WTC11 (cell line): Measurements from ENCODE around the gene LGALS9. TPM values are rescaled to one million over a fixed set of nuclear protein-coding genes. Genes with fewer than 3 reads are reported as not detected.

Experiments used
- ATAC-seq: fragments of 200-7000 bp; cut with Tn5 transposase; 2 replicates; pipeline ENCODE4 v1.10.0; 2021; ENCODE audit warnings: mild to moderate bottlenecking, moderate library complexity
- CTCF ChIA-PET: fragments of 300-600 bp; sonication (Branson Sonifier 250); formaldehyde crosslinking; loops from one replicate; lab custom pipeline; 2021; ENCODE audit warnings: antibody characterized with exemption; lab: Charles Lee
- POLR2A ChIA-PET: fragments of 350-600 bp; sonication (Branson Sonifier 250); formaldehyde crosslinking; loops from one replicate; lab custom pipeline; 2021; ENCODE audit warnings: antibody characterized with exemption; lab: Charles Lee
- DNase-seq: peaks from one replicate; pipeline ENCODE4 v3.0.0; 2021; ENCODE audit warnings: low spot score
- H3K27ac Mint-ChIP-seq: 2 replicates; pipeline ENCODE4 v1.8.0; 2021; ENCODE audit warnings: mixed read lengths
- H3K27me3 Mint-ChIP-seq: 2 replicates; pipeline ENCODE4 v1.8.0; 2021; ENCODE audit warnings: low read depth, mild to moderate bottlenecking, moderate library complexity, mixed read lengths
- H3K36me3 Mint-ChIP-seq: 2 replicates; pipeline ENCODE4 v1.8.0; 2021; ENCODE audit warnings: mixed read lengths
- H3K4me1 Mint-ChIP-seq: 2 replicates; pipeline ENCODE4 v1.8.0; 2022; ENCODE audit warnings: mixed read lengths
- H3K4me3 Mint-ChIP-seq: 2 replicates; pipeline ENCODE4 v1.8.0; 2021; ENCODE audit warnings: mild to moderate bottlenecking, moderate library complexity, mixed read lengths
- H3K9me3 Mint-ChIP-seq: 2 replicates; pipeline ENCODE4 v1.8.0; 2021; ENCODE audit warnings: mixed read lengths
- EMX1 ChIP-seq: fragments of 250-450 bp; sonication (Bioruptor Pico); IDR thresholded peaks from 2 replicates; pipeline ENCODE4 v1.8.0; 2021; ENCODE audit warnings: mild to moderate bottlenecking
- FOXJ3 ChIP-seq: sonication (generic); formaldehyde crosslinking; IDR thresholded peaks from 2 replicates; pipeline ENCODE4 v1.9.0; 2021; ENCODE audit warnings: missing genetic modification reagents, mild to moderate bottlenecking, borderline replicate concordance
- KAT7 ChIP-seq: sonication (generic); formaldehyde crosslinking; IDR thresholded peaks from 2 replicates; pipeline ENCODE4 v1.8.1; 2023; ENCODE audit warnings: missing genetic modification reagents, mild to moderate bottlenecking, borderline replicate concordance
- NFATC4 ChIP-seq: fragments of 250-450 bp; sonication (Bioruptor Pico); IDR thresholded peaks from 2 replicates; pipeline ENCODE4 v1.9.0; 2021; ENCODE audit warnings: mild to moderate bottlenecking
- NFYB ChIP-seq: sonication (generic); formaldehyde crosslinking; conservative IDR thresholded peaks from 2 replicates; pipeline ENCODE4 v1.8.0; 2022; ENCODE audit warnings: low read depth, missing genetic modification reagents
- NR2C2 ChIP-seq: sonication (generic); formaldehyde crosslinking; IDR thresholded peaks from 2 replicates; pipeline ENCODE4 v1.8.0; 2022; ENCODE audit warnings: mild to moderate bottlenecking, missing genetic modification reagents
- RORB ChIP-seq: fragments of 250-450 bp; sonication (Bioruptor Pico); IDR thresholded peaks from 2 replicates; pipeline ENCODE4 v1.9.0; 2021; ENCODE audit warnings: mild to moderate bottlenecking
- SMAD3 ChIP-seq: sonication (generic); formaldehyde crosslinking; IDR thresholded peaks from 2 replicates; pipeline ENCODE4 v1.8.0; 2022; ENCODE audit warnings: missing genetic modification reagents, mild to moderate bottlenecking, borderline replicate concordance
- SOX15 ChIP-seq: fragments of 250-450 bp; sonication (Bioruptor Pico); IDR thresholded peaks from 2 replicates; pipeline ENCODE4 v1.9.0; 2021; ENCODE audit warnings: mild to moderate bottlenecking
- TCF7 ChIP-seq: sonication (generic); formaldehyde crosslinking; IDR thresholded peaks from 2 replicates; pipeline ENCODE4 v1.8.0; 2022; ENCODE audit warnings: mild to moderate bottlenecking, low read depth, missing genetic modification reagents, moderate library complexity
- ZNF121 ChIP-seq: sonication (generic); formaldehyde crosslinking; IDR thresholded peaks from 2 replicates; pipeline ENCODE4 v1.8.0; 2023; ENCODE audit warnings: missing genetic modification reagents
- ZNF219 ChIP-seq: sonication (generic); formaldehyde crosslinking; IDR thresholded peaks from 2 replicates; pipeline ENCODE4 v1.8.0; 2023; ENCODE audit warnings: missing genetic modification reagents, mild to moderate bottlenecking, borderline replicate concordance
- ZNF232 ChIP-seq: sonication (generic); formaldehyde crosslinking; IDR thresholded peaks from 2 replicates; pipeline ENCODE4 v1.8.0; 2022; ENCODE audit warnings: mild to moderate bottlenecking, missing genetic modification reagents
- ZNF317 ChIP-seq: sonication (generic); formaldehyde crosslinking; IDR thresholded peaks from 2 replicates; pipeline ENCODE4 v1.8.1; 2023; ENCODE audit warnings: low read depth, mild to moderate bottlenecking, moderate library complexity, missing genetic modification reagents, borderline replicate concordance
- total RNA-seq: library from RNA; stranded (reverse); gene quantifications from 3 replicates; pipeline ENCODE4 v1.2.3, GENCODE V29; 2021
- TF ChIP-seq, protein P1 (sequence below): fragments of 250-450 bp; sonication (Bioruptor Pico); conservative IDR thresholded peaks from 2 replicates; pipeline ENCODE4 v1.9.0; 2021; ENCODE audit warnings: mild to moderate bottlenecking
- TF ChIP-seq, protein P2 (sequence below): sonication (generic); formaldehyde crosslinking; IDR thresholded peaks from 2 replicates; pipeline ENCODE4 v1.8.1; 2023; ENCODE audit warnings: mild to moderate bottlenecking, missing genetic modification reagents
- TF ChIP-seq, protein P3 (sequence below): sonication (generic); formaldehyde crosslinking; IDR thresholded peaks from 2 replicates; pipeline ENCODE4 v1.8.0; 2022; ENCODE audit warnings: missing genetic modification reagents
- TF ChIP-seq, protein P4 (sequence below): sonication (generic); formaldehyde crosslinking; IDR thresholded peaks from 2 replicates; pipeline ENCODE4 v1.8.0; 2022; ENCODE audit warnings: mild to moderate bottlenecking, missing genetic modification reagents
- TF ChIP-seq, protein P5 (sequence below): fragments of 250-450 bp; sonication (Bioruptor Pico); IDR thresholded peaks from 2 replicates; pipeline ENCODE4 v1.9.0; 2021; ENCODE audit warnings: moderate library complexity, mild to moderate bottlenecking, inconsistent platforms, borderline replicate concordance

The LGALS9 gene
- total RNA-seq, 1 experiment from 2014 or later = 5.7 TPM

DNA sequence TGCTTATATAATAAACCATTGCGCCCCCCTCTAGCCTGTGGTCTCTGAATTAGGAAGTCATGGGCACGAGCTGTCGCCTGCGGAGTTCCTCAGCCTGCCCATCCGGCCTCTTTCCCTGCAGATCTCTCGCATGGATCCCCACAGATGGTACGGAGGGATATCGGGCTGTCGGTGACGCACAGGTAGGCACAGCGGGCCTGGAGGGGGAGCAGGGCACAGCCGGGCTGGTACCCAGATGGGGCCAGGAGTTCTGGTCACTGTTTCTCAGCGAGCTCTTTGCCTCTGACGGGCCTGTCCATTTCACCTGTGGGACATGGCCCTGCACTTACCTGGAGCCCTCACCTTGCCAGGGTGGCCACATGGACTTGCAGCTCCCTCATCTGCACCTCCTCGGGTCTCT, 42.6 kb upstream of the LGALS9 start:
- H3K27ac Mint-ChIP-seq = no peak overlapping the region; the same call in 1 of the 2 replicates
- POLR2A ChIA-PET = no interaction called here
- TF ChIP-seq SMAD3 = no peak
- no peak for TF ChIP-seq ZNF317 (CRISPR knock-in tag)
- TF ChIP-seq, protein P1, sequence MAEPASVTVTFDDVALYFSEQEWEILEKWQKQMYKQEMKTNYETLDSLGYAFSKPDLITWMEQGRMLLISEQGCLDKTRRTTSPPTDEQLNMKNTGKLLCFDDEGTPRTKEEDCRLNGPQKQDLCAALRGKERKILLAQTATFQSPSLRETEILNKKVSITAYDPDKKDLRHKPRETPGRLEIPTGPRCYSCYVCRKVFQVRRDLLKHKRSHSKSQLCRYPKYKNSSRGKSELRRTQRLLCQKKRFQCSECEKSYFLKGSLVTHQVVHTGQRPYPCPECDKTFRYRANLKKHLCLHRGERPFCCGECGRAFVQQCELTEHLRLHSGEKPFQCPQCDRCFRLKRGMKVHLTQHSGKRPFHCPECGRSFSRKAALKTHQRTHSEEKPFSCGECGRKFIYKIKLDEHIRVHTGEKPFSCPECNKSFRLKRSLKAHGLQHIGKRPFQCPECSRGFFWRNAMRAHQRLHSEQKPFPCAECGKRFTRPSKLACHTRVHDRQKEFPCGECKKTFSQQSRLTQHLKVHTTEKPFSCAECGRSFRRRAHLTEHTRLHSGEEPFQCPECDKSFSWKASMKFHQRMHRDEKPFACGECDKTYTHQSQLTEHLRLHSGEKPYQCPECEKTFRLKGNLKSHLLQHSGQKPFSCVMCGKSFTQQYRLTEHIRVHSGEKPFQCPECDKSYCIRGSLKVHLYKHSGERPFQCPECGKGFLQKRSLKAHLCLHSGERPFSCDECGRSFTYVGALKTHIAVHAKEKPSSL = no peak
- no peak for TF ChIP-seq TCF7 (CRISPR knock-in tag)
- ATAC-seq = no peak
- no peaks in the 10 kb centered on the region for H3K27me3 Mint-ChIP-seq
- H3K4me1 Mint-ChIP-seq = peaks cover 14% of the 10 kb centered on the region
- H3K4me3 Mint-ChIP-seq = no peak overlapping the region
- no peaks in the 10 kb centered on the region for H3K9me3 Mint-ChIP-seq
- peaks cover 2% of the 10 kb centered on the region; the same call in 1 of the 2 replicates for H3K36me3 Mint-ChIP-seq
- CTCF ChIA-PET = interaction anchor here (0.9 to 1.5 kb wide), 3 partner anchors 11 to 132 kb away, joined by 3 to 6 read pairs (median 5); partner anchors contain the start of gene KSR1
- no peak for DNase-seq

DNA sequence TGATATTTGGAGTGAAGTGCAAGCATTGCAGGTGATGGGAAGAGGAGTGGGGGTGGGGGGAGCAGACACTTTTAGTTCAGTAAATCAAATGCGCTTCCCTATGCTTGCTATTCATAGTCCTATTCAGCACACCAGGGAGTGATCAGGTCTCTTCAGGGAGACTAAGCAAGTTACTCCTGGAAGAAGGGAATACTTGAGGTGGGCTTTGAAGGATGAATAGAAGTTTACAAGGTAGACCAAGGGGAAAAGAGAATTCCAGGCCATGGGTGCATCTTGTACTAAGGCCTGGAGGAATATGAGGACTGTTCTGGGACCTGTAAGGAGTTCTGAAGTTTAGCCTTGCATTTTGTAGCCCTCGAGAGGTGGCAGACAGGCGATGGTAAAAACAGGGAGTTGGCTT, 40.1 kb upstream of the LGALS9 start:
- no peaks in the 10 kb centered on the region; the same call in 1 of the 2 replicates for H3K36me3 Mint-ChIP-seq
- H3K27me3 Mint-ChIP-seq = no peaks in the 10 kb centered on the region
- H3K4me1 Mint-ChIP-seq = peaks cover 14% of the 10 kb centered on the region
- ChIA-PET CTCF (interaction anchor here (1.1 to 3.7 kb wide), 3 partner anchors 12 to 135 kb away, joined by 4 to 15 read pairs (median 9); partner anchors contain the start of gene KSR1), POLR2A (no interaction called here)
- H3K9me3 Mint-ChIP-seq = no peaks in the 10 kb centered on the region
- no peak overlapping the region for H3K4me3 Mint-ChIP-seq
- ATAC-seq (no peak), DNase-seq (no peak)
- TF ChIP-seq, protein P2, sequence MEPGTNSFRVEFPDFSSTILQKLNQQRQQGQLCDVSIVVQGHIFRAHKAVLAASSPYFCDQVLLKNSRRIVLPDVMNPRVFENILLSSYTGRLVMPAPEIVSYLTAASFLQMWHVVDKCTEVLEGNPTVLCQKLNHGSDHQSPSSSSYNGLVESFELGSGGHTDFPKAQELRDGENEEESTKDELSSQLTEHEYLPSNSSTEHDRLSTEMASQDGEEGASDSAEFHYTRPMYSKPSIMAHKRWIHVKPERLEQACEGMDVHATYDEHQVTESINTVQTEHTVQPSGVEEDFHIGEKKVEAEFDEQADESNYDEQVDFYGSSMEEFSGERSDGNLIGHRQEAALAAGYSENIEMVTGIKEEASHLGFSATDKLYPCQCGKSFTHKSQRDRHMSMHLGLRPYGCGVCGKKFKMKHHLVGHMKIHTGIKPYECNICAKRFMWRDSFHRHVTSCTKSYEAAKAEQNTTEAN (CRISPR knock-in tag) = no peak
- TF ChIP-seq, all 79 proteins: peak for 0
- no peak overlapping the region; the same call in 1 of the 2 replicates for H3K27ac Mint-ChIP-seq

DNA sequence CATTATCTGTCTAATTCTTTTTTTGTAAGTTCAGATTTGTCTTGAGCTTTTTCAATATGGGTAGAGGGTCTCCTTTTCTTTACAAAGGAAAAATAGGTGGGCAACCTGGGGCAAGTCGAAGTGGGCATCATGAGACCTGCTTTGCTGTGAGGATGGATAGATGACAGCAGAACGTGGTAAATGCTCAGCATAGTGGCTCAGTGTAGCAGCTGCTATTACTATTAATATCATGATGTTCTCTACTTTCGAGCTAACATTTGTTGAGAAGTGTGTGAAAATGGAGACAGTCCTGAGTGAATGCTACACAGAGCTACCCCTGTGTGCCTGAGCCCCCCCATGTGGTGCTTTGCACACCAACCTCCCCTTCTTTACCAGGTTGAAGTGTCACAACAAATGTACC, 39.0 kb upstream of the LGALS9 start:
- TF ChIP-seq RORB (no peak), ZNF317 (CRISPR knock-in tag) (no peak), ZNF219 (no peak), SOX15 (no peak)
- TF ChIP-seq, protein P3, sequence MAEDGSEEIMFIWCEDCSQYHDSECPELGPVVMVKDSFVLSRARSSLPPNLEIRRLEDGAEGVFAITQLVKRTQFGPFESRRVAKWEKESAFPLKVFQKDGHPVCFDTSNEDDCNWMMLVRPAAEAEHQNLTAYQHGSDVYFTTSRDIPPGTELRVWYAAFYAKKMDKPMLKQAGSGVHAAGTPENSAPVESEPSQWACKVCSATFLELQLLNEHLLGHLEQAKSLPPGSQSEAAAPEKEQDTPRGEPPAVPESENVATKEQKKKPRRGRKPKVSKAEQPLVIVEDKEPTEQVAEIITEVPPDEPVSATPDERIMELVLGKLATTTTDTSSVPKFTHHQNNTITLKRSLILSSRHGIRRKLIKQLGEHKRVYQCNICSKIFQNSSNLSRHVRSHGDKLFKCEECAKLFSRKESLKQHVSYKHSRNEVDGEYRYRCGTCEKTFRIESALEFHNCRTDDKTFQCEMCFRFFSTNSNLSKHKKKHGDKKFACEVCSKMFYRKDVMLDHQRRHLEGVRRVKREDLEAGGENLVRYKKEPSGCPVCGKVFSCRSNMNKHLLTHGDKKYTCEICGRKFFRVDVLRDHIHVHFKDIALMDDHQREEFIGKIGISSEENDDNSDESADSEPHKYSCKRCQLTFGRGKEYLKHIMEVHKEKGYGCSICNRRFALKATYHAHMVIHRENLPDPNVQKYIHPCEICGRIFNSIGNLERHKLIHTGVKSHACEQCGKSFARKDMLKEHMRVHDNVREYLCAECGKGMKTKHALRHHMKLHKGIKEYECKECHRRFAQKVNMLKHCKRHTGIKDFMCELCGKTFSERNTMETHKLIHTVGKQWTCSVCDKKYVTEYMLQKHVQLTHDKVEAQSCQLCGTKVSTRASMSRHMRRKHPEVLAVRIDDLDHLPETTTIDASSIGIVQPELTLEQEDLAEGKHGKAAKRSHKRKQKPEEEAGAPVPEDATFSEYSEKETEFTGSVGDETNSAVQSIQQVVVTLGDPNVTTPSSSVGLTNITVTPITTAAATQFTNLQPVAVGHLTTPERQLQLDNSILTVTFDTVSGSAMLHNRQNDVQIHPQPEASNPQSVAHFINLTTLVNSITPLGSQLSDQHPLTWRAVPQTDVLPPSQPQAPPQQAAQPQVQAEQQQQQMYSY (CRISPR knock-in tag) = no peak
- Mint-ChIP-seq H3K9me3 (no peaks in the 10 kb centered on the region), H3K27ac (no peak overlapping the region), H3K36me3 (no peaks in the 10 kb centered on the region; the same call in 1 of the 2 replicates), H3K4me1 (peaks cover 14% of the 10 kb centered on the region), H3K4me3 (no peak overlapping the region), H3K27me3 (no peaks in the 10 kb centered on the region)
- POLR2A ChIA-PET = no interaction called here
- ATAC-seq = no peak
- DNase-seq = no peak
- CTCF ChIA-PET = interaction anchor here (0.8 to 3.7 kb wide), 4 partner anchors 11 to 136 kb away, joined by 3 to 15 read pairs (median 10); partner anchors contain the start of gene KSR1

DNA sequence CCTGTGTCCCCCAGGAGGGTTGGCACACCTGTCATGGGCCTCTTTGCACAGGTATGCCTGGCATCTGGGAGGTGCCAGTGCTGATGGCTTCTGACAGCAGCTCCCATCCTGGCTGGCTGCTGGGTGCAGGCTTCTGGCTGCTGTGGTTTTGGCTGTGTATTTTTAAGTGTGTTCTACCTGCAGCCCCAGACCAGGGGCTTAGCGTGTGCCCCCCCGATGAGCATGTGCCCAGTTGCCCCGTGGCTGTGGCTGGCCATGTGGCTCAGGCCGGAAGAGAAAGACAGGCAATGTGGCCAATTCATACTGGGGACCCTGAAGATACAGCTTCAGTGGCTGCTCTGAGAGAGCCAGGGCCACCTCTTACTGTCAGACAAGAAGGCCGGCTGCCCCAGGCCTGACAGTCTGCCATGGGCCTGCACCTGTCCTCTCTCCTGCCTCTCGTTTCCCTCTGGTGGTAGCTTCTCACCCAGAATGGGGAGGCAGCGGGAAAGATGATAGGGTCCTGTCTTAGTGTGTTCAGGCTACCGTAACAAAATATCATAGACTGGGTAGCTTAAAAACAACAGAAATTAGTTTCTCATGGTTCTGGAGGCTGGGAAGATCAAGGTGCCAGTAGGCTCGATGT, 37.6 kb upstream of the LGALS9 start:
- Mint-ChIP-seq H3K36me3 (no peaks in the 10 kb centered on the region; the same call in 1 of the 2 replicates), H3K9me3 (no peaks in the 10 kb centered on the region), H3K27me3 (no peaks in the 10 kb centered on the region), H3K4me3 (no peak overlapping the region), H3K4me1 (peaks cover 14% of the 10 kb centered on the region), H3K27ac (no peak overlapping the region)
- ATAC-seq (no peak), DNase-seq (no peak)
- POLR2A ChIA-PET = no interaction called here
- CTCF ChIA-PET = interaction anchor here (0.6 to 3.7 kb wide), 4 partner anchors 10 to 137 kb away, joined by 3 to 15 read pairs (median 7); partner anchors contain the start of gene KSR1
- TF ChIP-seq, protein P4, sequence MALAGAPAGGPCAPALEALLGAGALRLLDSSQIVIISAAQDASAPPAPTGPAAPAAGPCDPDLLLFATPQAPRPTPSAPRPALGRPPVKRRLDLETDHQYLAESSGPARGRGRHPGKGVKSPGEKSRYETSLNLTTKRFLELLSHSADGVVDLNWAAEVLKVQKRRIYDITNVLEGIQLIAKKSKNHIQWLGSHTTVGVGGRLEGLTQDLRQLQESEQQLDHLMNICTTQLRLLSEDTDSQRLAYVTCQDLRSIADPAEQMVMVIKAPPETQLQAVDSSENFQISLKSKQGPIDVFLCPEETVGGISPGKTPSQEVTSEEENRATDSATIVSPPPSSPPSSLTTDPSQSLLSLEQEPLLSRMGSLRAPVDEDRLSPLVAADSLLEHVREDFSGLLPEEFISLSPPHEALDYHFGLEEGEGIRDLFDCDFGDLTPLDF = no peak
- no peak for TF ChIP-seq NR2C2
- TF ChIP-seq TCF7 (CRISPR knock-in tag) = no peak
- TF ChIP-seq FOXJ3 (CRISPR knock-in tag) = no peak
- TF ChIP-seq, protein P5, sequence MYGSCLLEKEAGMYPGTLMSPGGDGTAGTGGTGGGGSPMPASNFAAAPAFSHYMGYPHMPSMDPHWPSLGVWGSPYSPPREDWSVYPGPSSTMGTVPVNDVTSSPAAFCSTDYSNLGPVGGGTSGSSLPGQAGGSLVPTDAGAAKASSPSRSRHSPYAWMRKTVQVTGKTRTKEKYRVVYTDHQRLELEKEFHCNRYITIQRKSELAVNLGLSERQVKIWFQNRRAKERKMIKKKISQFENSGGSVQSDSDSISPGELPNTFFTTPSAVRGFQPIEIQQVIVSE (CRISPR knock-in tag) = no peak
- no peak for TF ChIP-seq ZNF232 (CRISPR knock-in tag)
- no peak for TF ChIP-seq KAT7 (CRISPR knock-in tag)
- TF ChIP-seq EMX1 (CRISPR knock-in tag) = no peak
- no peak for TF ChIP-seq NFATC4
- TF ChIP-seq NFYB (CRISPR knock-in tag) = no peak
- no peak for TF ChIP-seq ZNF121 (CRISPR knock-in tag)
